ENCODE results near the gene GALNT2.
A peak's percentile ranks its signal among the peaks of the same experiment; 100 is the strongest.

- peak; percentile 43; the same call in 1 of the 2 replicates for TF ChIP-seq POLR2AphosphoS5 (IDR thresholded peaks at IDR 0.05; ENCODE audit: low read depth, low read length)
- no peak for TF ChIP-seq POLR2A (IDR thresholded peaks at IDR 0.05; ENCODE audit: low read depth, low read length)
- TF ChIP-seq TAF1 (IDR thresholded peaks at IDR 0.05; ENCODE audit: low read depth, low read length), result no peak
These were observed 16.0 kb downstream of the GALNT2 start for GRCh38 chr1:230083053-230083452.
